GM11168 (cell line): ENCODE measurements around the gene LCK.

ENCODE experiments used
- in situ Hi-C: fragments of 300-500 bp; cut with MboI; formaldehyde crosslinking; loops from one replicate; pipeline ENCODE4 v1.12.0; 2022; ENCODE audit warnings: low sequenced_read_pairs; ENCODE audit not compliant: unreplicated experiment

LCK gene

DNA sequence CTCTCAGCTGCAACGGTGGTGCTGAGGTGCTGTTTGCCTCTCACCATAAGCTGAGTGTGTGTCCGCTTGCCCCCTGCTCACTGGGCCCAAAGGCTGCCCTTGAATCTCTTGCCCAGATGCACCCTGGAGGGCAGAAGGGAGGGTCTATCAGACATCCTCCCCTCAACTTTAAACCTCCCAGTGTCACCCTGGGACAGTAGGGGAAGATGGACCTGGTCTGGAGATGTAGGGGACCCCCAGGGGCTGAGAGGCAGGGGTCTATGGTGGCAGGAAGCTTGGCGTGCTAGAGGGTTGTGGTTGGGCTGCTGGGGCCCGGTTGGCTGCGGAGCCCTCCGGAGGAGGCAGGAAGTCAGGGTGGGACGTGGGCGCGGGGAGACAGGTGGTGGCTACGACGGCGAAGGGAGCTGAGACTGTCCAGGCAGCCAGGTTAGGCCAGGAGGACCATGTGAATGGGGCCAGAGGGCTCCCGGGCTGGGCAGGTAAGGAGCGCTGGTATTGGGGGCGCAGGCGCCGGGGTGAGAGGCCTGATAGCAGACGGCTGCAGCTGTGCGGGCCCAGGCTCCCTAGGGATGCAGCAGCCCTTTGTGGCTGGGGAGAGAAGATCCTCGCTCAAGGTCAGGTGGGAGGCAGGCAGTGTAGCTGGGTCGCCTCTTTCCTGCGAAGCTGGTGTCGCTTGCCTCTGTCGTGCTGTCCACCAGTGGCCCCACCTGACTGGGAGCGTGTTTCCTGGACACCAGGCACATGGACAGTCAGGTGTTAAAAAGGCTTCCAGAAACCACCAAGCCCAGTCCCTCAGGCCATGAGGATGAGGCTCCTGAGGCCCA is at the start of gene LCK:
LCK (plus strand) TSS at position 373 of the 824 bp plus-strand sequence. CDS start 23,065 bp downstream, outside the sequence.
- in situ Hi-C loops = no loop called here

DNA sequence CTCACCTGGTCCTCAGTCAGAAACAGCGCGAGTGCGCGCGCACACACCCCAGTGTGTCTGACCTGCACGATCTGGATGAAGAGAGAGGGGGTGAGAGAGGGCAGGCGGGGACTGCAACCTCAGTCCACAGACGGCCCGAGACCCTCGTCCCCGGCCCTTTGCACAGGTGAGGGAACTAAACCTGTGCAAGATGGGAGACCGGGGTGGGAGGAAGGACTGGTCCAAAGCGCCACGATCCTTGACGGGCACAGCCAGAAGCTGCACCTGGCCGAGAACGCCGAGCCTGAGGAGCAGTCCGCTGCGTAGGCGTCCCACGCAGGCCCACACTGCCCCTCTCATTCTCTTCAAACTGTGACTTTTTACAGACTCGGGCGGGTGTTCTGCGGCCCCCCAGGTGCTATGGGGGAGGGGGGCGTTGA is 46.1 kb upstream of the LCK start:
- in situ Hi-C loops = loop anchor here (5.0 kb wide), 1 partner anchor 102 kb away; no protein-coding TSS in a partner anchor

- in situ Hi-C loops = loop anchor here (5.0 kb wide), 1 partner anchor 102 kb away; no protein-coding TSS in a partner anchor
Observed at GRCh38 chr1:32205401-32206370, 45.4 kb upstream of the LCK start, which contains the start of gene IQCC. TSS of gene IQCC (plus strand) at chr1:32205671. CDS start at chr1:32205682, 11 bp downstream.

- in situ Hi-C loops = loop anchor here (5.0 kb wide), 1 partner anchor 99 kb away; no protein-coding TSS in a partner anchor
Observed at GRCh38 chr1:32208469-32208868, 42.6 kb upstream of the LCK start.

- in situ Hi-C loops = loop anchor here (5.0 kb wide), 1 partner anchor 98 kb away; no protein-coding TSS in a partner anchor
Observed at GRCh38 chr1:32208891-32209328, 42.2 kb upstream of the LCK start, which contains the start of gene DCDC2B. TSS of gene DCDC2B (plus strand) at chr1:32209089. CDS start at chr1:32209094, 5 bp downstream.

DNA sequence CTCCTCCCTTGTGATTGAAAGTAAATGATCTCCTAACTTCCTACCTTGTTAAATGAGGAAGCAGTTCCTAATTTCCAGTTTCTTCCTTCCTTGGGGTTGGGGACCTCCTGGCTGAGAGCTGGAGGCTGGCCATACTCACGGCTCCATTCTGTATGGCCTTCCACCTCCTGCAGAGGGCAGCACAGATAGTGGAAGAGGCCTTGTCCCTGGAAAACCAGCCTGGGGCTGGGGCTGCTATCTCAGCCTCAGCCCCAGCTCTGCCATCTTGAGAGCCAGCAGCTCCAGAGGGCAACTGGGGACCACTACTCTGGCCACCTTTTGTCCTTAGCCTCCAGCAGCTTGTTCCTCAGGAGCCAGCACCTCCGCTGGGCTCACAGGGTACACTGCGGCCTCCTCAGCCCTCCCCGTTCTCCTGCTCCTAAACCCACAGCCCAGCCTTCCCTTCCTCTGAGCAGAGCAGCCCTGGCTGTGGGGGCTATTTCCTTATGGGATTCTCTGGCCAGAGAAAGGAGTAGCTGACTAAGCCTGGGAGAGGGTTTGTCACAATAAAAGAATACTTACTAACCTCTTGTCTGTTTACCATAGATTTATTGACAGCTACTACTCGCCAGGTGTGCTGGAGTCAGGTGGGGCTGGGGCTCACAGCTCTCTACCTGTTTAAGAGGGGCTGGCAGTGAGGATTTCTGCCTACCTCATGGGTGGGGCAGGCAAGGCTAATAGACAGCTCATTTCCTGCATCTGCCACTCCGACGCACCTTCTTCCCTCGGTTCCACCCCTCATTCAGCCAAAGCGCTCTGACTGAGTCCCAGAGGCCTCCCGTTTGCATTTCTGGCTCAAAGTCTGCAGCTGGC is 35.2 kb upstream of the LCK start:
- in situ Hi-C loops = no loop called here

GRCh38 chr1:32216566-32216965 is 34.5 kb upstream of the LCK start:
- in situ Hi-C loops = no loop called here

GRCh38 chr1:32219022-32219421 is 32.0 kb upstream of the LCK start:
- in situ Hi-C loops = no loop called here

- in situ Hi-C loops = no loop called here
Observed at GRCh38 chr1:32220746-32221580, 30.1 kb upstream of the LCK start.

DNA sequence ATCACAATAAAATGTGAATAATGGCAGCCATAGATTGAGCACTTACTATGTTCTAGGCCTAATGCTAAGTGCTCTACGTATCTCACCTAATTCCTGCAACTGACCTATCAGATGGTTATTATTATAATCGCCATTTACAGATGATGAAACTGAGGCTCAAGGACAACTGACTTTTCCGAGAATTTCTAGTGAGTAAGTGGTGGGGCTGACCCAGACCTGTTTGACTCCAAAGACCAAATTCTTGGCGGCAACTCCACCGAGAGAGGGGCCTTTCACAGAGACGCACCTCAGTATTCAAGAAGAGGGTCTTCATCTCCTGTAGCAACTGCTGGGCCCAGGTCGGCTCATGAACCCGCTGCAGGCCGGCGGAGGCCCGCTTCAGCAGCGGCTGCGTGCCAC is 29.5 kb upstream of the LCK start:
- in situ Hi-C loops = no loop called here

GRCh38 chr1:32221980-32222755 is 28.9 kb upstream of the LCK start, which contains the start of the genes EIF3I and TMEM234:
TSS of gene EIF3I (plus strand) at chr1:32222407. CDS start at chr1:32222442, 35 bp downstream.
TSS of gene TMEM234 (minus strand) at chr1:32222353. CDS start at chr1:32222322, 31 bp downstream.
- in situ Hi-C loops = no loop called here

- in situ Hi-C loops = no loop called here
Observed at GRCh38 chr1:32223683-32224082, 27.4 kb upstream of the LCK start.

DNA sequence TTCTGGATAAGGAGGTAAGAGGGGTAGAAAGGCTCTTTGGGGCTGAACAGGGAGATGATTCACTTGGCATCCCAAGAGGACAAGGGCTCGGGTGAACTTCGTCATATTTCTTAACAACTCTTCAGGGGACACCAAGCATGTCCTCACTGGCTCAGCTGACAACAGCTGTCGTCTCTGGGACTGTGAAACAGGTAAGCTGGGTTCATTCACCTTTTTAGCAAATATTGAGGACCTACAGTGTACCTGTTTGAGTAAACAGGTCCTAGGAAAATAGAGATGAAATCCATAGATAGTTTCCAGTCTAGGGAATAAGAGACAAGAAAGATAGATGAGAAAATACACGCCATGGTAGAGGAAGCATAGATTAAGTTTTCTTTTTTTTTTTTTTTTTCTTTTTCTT is 26.8 kb upstream of the LCK start:
- in situ Hi-C loops = no loop called here

DNA sequence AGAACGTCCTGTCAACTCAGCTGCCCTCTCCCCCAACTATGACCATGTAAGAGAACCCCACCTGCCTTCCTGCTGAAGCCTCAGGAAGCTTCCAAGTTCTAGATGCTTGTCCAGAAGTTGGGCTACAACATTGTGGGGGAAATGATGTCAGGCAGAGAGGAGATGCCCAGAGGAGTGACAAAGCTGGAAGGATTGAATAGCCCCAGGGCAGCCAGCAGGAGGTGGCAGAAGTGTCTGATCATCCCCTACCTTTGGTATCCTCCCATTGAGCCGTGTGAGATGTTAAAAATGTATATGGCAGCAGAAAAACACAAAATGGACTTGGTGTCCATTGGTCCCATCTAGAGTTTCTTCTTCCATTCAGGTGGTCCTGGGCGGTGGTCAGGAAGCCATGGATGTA is 22.3 kb upstream of the LCK start:
- in situ Hi-C loops = no loop called here

- in situ Hi-C loops = no loop called here
Observed at GRCh38 chr1:32231843-32232432, 19.1 kb upstream of the LCK start.

GRCh38 chr1:32232558-32233304 is 18.3 kb upstream of the LCK start:
- in situ Hi-C loops = no loop called here

DNA sequence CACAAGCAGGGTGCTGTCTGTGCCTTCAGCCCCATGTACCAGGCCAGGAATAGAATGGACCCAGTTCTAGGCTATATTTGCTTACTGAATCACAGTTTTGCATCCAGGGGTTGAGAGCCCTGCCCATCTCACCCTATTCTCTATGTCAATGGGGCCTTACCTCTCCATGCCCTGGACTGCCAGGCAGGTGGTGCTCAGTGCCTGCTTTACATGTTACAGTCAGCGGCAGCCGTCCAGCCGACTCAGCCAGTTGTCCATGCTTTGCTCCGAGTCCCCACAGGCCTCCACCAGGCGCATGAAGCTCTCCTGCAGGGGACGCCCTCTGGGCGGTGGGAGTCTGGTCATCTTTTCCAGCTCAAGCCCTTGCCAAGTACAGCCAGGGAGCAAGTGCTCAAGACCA is 16.3 kb upstream of the LCK start:
- in situ Hi-C loops = no loop called here
